Gastrocnemius medialis (tissue), 4 donors: ENCODE results near the gene PARVA.

Source experiments
- CTCF ChIP-seq, 5 experiments: fragments of 450-650 bp in 3 of 5; fragments of 200-600 bp in 2 of 5; sonication (generic) in 2 of 5; IDR thresholded peaks in 4 of 5; conservative IDR thresholded peaks in 1 of 5; 1 replicate in 4 of 5; 2 replicates in 1 of 5; pipeline ENCODE4 v1.5.1; 2016 to 2019; ENCODE audit warnings: antibody characterized with exemption in 5 of 5, mild to moderate bottlenecking in 3 of 5, moderate library complexity in 3 of 5
- POLR2A ChIP-seq, 2 donors: fragments of 450-650 bp; IDR thresholded peaks; one replicate each; pipeline ENCODE4 v1.6.1; 2017; ENCODE audit warnings: antibody characterized with exemption in 2 of 2, mild to moderate bottlenecking in 2 of 2, moderate library complexity in 2 of 2

GRCh38 chr11:12448131-12448939, 71.0 kb downstream of the PARVA start:
- TF ChIP-seq POLR2A (IDR thresholded peaks at IDR 0.05) = no peak
- TF ChIP-seq CTCF (IDR thresholded peaks at IDR 0.05 in 4 of 5, conservative IDR thresholded peaks at IDR 0.05 in 1 of 5) = no peak
